Progenitor cell of endocrine pancreas (in vitro differentiated cells): ENCODE results near the gene TSPYL2. TPM values are rescaled to one million over a fixed set of nuclear protein-coding genes. Genes with fewer than 3 reads are reported as not detected.

Experiments
- DNase-seq: peaks from one replicate; pipeline ENCODE4 v3.0.0; 2021; ENCODE audit warnings: low spot score; ENCODE audit not compliant: unreplicated experiment
- H3K27ac Mint-ChIP-seq: 2 replicates; pipeline ENCODE4 v1.8.0; 2021; ENCODE audit warnings: mild to moderate bottlenecking, moderate library complexity, mixed read lengths
- H3K27me3 Mint-ChIP-seq: 2 replicates; pipeline ENCODE4 v1.8.0; 2021; ENCODE audit warnings: mixed read lengths
- H3K36me3 Mint-ChIP-seq: 2 replicates; pipeline ENCODE4 v1.8.0; 2022; ENCODE audit warnings: mixed read lengths; ENCODE audit not compliant: insufficient read depth
- H3K4me1 Mint-ChIP-seq: 2 replicates; pipeline ENCODE4 v1.8.0; 2021; ENCODE audit warnings: low read depth, mixed read lengths
- H3K4me3 Mint-ChIP-seq: 2 replicates; pipeline ENCODE4 v1.8.0; 2021; ENCODE audit warnings: low read depth, mild to moderate bottlenecking, moderate library complexity, mixed read lengths
- H3K9me3 Mint-ChIP-seq: 2 replicates; pipeline ENCODE4 v1.8.0; 2021; ENCODE audit warnings: low read depth, mixed read lengths
- total RNA-seq: library from RNA; stranded (reverse); gene quantifications from 2 replicates; pipeline ENCODE4 v1.2.1, GENCODE V29; 2021
- TF ChIP-seq, protein P1 (sequence below): fragments of 200-600 bp; sonication (generic); IDR thresholded peaks from one replicate; pipeline ENCODE4 v1.5.0; 2021; ENCODE audit warnings: antibody characterized with exemption, mild to moderate bottlenecking; ENCODE audit not compliant: unreplicated experiment

The TSPYL2 gene
- total RNA-seq, 1 donor from 2014 or later = 54.9 TPM

DNA sequence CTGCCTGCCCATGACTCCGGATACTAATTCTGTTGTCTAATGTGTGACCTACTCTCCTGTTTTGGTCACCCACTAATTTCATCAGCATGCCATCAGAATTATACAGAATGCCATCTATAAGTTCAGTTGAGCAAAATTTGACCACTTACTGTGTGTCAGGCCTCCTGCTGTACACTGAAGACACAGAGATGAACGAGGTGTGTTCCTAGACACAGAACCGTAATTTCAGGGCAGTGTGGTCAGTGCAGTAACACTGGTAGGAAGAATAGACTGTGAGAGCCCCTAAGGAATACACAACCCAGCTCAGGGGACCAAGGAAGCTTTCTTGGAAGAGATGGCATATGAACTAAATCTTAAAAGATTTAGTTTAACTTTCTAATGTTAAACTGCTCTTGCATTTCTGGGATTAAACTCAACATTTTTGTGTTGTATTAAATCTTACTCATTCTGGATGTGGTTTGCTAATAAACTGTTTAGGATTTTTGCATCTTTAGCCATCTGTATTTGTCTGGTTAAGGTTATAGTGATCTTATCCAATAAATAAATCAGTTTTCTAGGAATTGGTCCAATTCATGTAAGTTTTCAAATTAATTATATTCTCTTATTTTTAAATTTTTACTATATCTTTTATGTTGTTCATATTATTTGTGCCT, 46.1 kb downstream of the TSPYL2 start:
- no peak for DNase-seq
- no peak overlapping the region for H3K4me3 Mint-ChIP-seq
- TF ChIP-seq, protein P1, sequence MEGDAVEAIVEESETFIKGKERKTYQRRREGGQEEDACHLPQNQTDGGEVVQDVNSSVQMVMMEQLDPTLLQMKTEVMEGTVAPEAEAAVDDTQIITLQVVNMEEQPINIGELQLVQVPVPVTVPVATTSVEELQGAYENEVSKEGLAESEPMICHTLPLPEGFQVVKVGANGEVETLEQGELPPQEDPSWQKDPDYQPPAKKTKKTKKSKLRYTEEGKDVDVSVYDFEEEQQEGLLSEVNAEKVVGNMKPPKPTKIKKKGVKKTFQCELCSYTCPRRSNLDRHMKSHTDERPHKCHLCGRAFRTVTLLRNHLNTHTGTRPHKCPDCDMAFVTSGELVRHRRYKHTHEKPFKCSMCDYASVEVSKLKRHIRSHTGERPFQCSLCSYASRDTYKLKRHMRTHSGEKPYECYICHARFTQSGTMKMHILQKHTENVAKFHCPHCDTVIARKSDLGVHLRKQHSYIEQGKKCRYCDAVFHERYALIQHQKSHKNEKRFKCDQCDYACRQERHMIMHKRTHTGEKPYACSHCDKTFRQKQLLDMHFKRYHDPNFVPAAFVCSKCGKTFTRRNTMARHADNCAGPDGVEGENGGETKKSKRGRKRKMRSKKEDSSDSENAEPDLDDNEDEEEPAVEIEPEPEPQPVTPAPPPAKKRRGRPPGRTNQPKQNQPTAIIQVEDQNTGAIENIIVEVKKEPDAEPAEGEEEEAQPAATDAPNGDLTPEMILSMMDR = no peak
- H3K27ac Mint-ChIP-seq = no peak overlapping the region
- H3K27me3 Mint-ChIP-seq = no peaks in the 10 kb centered on the region
- no peaks in the 10 kb centered on the region for H3K4me1 Mint-ChIP-seq
- H3K9me3 Mint-ChIP-seq = peaks cover 28% of the 10 kb centered on the region
- peaks cover 4% of the 10 kb centered on the region for H3K36me3 Mint-ChIP-seq

DNA sequence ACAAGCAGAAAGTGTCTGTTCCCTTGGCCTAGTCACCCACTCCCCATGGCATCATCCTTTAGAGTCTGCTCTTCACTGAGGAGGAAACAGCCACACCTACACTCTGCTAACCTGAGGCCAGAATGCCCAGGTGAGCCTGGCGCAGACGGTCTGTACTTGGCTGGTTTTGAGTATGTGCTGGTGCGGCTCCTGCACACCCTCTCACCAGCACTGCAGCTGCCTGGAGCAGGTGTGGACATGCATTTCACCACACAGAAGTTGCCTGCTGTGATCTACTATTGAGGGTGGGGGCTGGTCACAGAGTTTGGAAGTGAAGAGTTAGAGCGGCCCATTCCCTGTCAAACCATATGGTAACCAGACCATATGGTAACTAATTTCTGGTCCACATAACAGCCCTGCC, 51.2 kb downstream of the TSPYL2 start:
- TF ChIP-seq, protein P1 = no peak
- H3K9me3 Mint-ChIP-seq = peaks cover 14% of the 10 kb centered on the region

DNA sequence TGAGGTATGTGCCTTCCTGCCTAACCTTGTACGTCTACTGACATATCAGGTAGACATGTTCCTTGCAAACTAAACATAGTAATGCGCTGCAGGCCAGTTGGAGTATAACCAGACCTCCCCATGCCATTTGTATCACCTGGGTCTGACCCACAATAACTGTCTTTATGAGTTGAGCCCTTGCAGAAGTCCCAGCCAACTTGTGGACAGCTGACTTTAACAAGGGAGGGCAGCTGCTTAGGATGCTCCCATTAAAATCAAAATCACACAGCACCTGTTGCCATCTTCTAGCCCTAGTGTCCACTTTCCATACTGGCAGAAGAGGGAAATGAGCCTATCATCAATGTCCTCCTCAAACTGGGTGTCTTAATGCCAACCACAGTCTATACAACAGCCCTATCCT, 53.4 kb downstream of the TSPYL2 start:
- DNase-seq = no peak
- Mint-ChIP-seq H3K36me3 (peaks cover 1% of the 10 kb centered on the region), H3K9me3 (peaks cover 15% of the 10 kb centered on the region), H3K27me3 (no peaks in the 10 kb centered on the region), H3K4me3 (no peak overlapping the region), H3K4me1 (no peaks in the 10 kb centered on the region), H3K27ac (no peak overlapping the region)
- TF ChIP-seq, protein P1 = no peak

More for the DNA sequence above, 51.2 kb downstream of the TSPYL2 start:
- no peak overlapping the region for H3K4me3 Mint-ChIP-seq
- H3K27ac Mint-ChIP-seq = no peak overlapping the region
- no peaks in the 10 kb centered on the region for H3K27me3 Mint-ChIP-seq
- H3K4me1 Mint-ChIP-seq = no peaks in the 10 kb centered on the region
- H3K36me3 Mint-ChIP-seq = peaks cover 1% of the 10 kb centered on the region
- DNase-seq = no peak

Other genes starting within 250 kb of the TSPYL2 start
- gene XAGE3, start 214.3 kb upstream of the TSPYL2 start, total RNA-seq = not detected in 2 replicates
- 13.1 and 14.9 TPM in 2 replicates for gene FAM156B, start 185.0 kb upstream of the TSPYL2 start, total RNA-seq
- 22.0 and 27.2 TPM in 2 replicates for gene FAM156A, start 123.8 kb upstream of the TSPYL2 start, total RNA-seq
- gene GPR173, start 33.6 kb upstream of the TSPYL2 start, total RNA-seq = 18.4 and 19.4 TPM in 2 replicates
- 16.0 and 18.0 TPM in 2 replicates for gene KANTR, start 11.8 kb downstream of the TSPYL2 start, total RNA-seq
- 109 and 112 TPM in 2 replicates for gene KDM5C, start 142.8 kb downstream of the TSPYL2 start, total RNA-seq
- gene IQSEC2, start 199.2 kb downstream of the TSPYL2 start, total RNA-seq = 15.1 and 18.1 TPM in 2 replicates